Activated CD8-positive, alpha-beta T cell treated with anti-CD3 and anti-CD28 coated beads for 36 hours (primary cell): Measurements from ENCODE around the gene BCAR1. TPM values are rescaled to one million over a fixed set of nuclear protein-coding genes. Genes with fewer than 3 reads are reported as not detected.

ENCODE experiments used
- ATAC-seq: fragments of 200-7000 bp; cut with Tn5 transposase; one replicate; pipeline ENCODE4 v1.10.0; 2021; ENCODE audit warnings: mild to moderate bottlenecking, moderate library complexity
- CTCF ChIA-PET: fragments of 350-600 bp; sonication (Branson Sonifier 250); formaldehyde crosslinking; loops from one replicate; lab custom pipeline; 2021; ENCODE audit warnings: antibody characterized with exemption; lab: Charles Lee
- POLR2A ChIA-PET: fragments of 350-600 bp; sonication (Branson Sonifier 250); formaldehyde crosslinking; loops from one replicate; lab custom pipeline; 2021; ENCODE audit warnings: antibody characterized with exemption; lab: Charles Lee
- DNase-seq: peaks from one replicate; pipeline ENCODE4 v3.0.0-alpha.2; 2020
- H3K27ac Mint-ChIP-seq: one replicate; pipeline ENCODE4 v1.8.0; 2021; ENCODE audit warnings: mild to moderate bottlenecking, mixed read lengths
- H3K27me3 Mint-ChIP-seq: one replicate; pipeline ENCODE4 v1.8.0; 2021; ENCODE audit warnings: mixed read lengths
- H3K36me3 Mint-ChIP-seq: one replicate; pipeline ENCODE4 v1.8.0; 2021; ENCODE audit warnings: low read depth, mixed read lengths
- H3K4me1 Mint-ChIP-seq: one replicate; pipeline ENCODE4 v1.8.0; 2021; ENCODE audit warnings: low read depth, mixed read lengths
- H3K4me3 Mint-ChIP-seq: one replicate; pipeline ENCODE4 v1.8.0; 2021; ENCODE audit warnings: mild to moderate bottlenecking, moderate library complexity, mixed read lengths
- H3K9me3 Mint-ChIP-seq: one replicate; pipeline ENCODE4 v1.8.0; 2021; ENCODE audit warnings: mixed read lengths
- intact Hi-C: fragments of 100-400 bp; cut with micrococcal nuclease; formaldehyde crosslinking; loops from one replicate; pipeline ENCODE4 v1.10.0; 2022
- total RNA-seq, 2 experiments: library from RNA; stranded (reverse); gene quantifications; one replicate each; pipeline ENCODE4 v1.2.3, GENCODE V29; 2021
- TF ChIP-seq, protein P1 (sequence below): fragments of 200-600 bp; IDR thresholded peaks from one replicate; pipeline ENCODE4 v1.8.0; 2022; ENCODE audit warnings: antibody characterized with exemption, mild to moderate bottlenecking

BCAR1 gene
- total RNA-seq, 2 experiments from 2014 or later, result 0.34 to 0.87 TPM

GRCh38 chr16:75237398-75238131 lies 13.9 kb downstream of the BCAR1 start:
- no peak for DNase-seq
- Mint-ChIP-seq H3K9me3 (no peaks in the 10 kb centered on the region), H3K4me3 (no peak overlapping the region), H3K36me3 (no peaks in the 10 kb centered on the region), H3K4me1 (peaks cover 5% of the 10 kb centered on the region), H3K27me3 (peaks cover 1% of the 10 kb centered on the region), H3K27ac (no peak overlapping the region)
- intact Hi-C loops, result no loop called here
- TF ChIP-seq, protein P1, sequence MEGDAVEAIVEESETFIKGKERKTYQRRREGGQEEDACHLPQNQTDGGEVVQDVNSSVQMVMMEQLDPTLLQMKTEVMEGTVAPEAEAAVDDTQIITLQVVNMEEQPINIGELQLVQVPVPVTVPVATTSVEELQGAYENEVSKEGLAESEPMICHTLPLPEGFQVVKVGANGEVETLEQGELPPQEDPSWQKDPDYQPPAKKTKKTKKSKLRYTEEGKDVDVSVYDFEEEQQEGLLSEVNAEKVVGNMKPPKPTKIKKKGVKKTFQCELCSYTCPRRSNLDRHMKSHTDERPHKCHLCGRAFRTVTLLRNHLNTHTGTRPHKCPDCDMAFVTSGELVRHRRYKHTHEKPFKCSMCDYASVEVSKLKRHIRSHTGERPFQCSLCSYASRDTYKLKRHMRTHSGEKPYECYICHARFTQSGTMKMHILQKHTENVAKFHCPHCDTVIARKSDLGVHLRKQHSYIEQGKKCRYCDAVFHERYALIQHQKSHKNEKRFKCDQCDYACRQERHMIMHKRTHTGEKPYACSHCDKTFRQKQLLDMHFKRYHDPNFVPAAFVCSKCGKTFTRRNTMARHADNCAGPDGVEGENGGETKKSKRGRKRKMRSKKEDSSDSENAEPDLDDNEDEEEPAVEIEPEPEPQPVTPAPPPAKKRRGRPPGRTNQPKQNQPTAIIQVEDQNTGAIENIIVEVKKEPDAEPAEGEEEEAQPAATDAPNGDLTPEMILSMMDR, result no peak
- POLR2A ChIA-PET, result no interaction called here
- CTCF ChIA-PET, result interaction anchor here (5.2 kb wide), 1 partner anchor 38 kb away, joined by 88 read pairs; no protein-coding TSS in a partner anchor
- no peak for ATAC-seq

DNA sequence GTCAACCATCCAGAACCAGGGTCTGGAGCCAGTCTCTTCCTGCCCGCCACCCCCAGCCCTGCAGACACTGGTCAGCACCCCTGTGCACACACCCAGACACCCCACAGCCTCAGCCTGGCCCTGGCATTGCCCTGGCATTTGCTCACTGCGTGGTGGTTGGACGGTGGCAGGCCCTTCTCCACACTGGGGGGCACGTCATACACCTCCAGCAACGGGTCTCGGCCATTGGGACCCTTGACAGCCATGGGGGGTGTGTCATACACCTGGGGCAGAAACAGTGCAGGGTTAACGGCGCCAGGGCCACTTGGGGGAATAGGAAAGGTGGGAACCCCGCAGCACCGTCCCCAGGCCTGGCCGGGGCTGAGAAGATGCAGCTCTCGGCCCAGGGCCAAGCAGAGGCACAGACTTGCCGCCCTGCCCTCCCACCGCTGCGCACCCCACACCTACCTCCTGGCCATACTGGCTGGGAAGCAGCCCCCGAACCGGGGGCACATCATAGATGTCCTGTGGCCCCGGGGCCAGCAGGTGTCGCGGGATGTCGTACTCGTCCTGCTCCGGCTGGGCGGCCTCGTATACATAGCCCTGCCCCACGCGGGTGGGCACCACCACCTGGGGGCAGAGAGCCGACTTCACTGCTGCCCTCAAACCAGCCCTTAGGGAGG lies 14.6 kb downstream of the BCAR1 start:
- ChIA-PET POLR2A (no interaction called here), CTCF (interaction anchor here (1.4 to 5.2 kb wide), 4 partner anchors 11 to 148 kb away, joined by 3 to 88 read pairs (median 4); no protein-coding TSS in a partner anchor)
- ATAC-seq (no peak), DNase-seq (no peak)
- peaks cover 5% of the 10 kb centered on the region for H3K4me1 Mint-ChIP-seq
- H3K36me3 Mint-ChIP-seq, result no peaks in the 10 kb centered on the region
- no peak overlapping the region for H3K4me3 Mint-ChIP-seq
- intact Hi-C loops, result no loop called here
- H3K9me3 Mint-ChIP-seq, result no peaks in the 10 kb centered on the region
- no peak overlapping the region for H3K27ac Mint-ChIP-seq
- TF ChIP-seq, protein P1, result no peak
- peaks cover 1% of the 10 kb centered on the region for H3K27me3 Mint-ChIP-seq

DNA sequence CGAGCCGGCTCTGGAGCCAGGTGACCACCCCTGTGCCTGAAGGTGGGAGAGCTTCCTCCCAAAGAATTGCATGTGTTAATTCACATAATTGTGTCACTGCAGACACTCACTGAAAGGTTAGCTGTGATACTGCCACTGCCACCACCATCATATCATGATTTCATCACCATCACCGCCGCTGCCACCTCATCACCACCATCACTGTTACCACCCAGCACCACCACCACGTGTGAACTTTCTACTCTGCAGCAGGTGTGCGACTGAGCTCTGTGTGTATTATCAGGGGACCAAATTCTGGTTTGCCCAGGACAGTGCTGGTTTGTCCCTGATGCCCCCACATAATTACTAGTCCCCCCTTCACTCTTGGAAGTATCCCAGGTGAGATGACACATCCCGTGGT lies 15.2 kb downstream of the BCAR1 start:
- Mint-ChIP-seq H3K27ac (no peak overlapping the region), H3K4me1 (peaks cover 5% of the 10 kb centered on the region), H3K27me3 (peaks cover 1% of the 10 kb centered on the region), H3K4me3 (no peak overlapping the region), H3K36me3 (no peaks in the 10 kb centered on the region), H3K9me3 (no peaks in the 10 kb centered on the region)
- DNase-seq (peak; percentile 61), ATAC-seq (peak; percentile 47)
- intact Hi-C loops, result no loop called here
- TF ChIP-seq, protein P1, result no peak
- ChIA-PET POLR2A (no interaction called here), CTCF (interaction anchor here (1.4 to 5.2 kb wide), 4 partner anchors 11 to 149 kb away, joined by 3 to 88 read pairs (median 4); no protein-coding TSS in a partner anchor)

- Mint-ChIP-seq H3K27ac (no peak overlapping the region), H3K36me3 (no peaks in the 10 kb centered on the region), H3K9me3 (no peaks in the 10 kb centered on the region), H3K4me3 (no peak overlapping the region), H3K4me1 (peaks cover 5% of the 10 kb centered on the region), H3K27me3 (peaks cover 1% of the 10 kb centered on the region)
- POLR2A ChIA-PET, result interaction anchor here (0.8 kb wide), 1 partner anchor 149 kb away, joined by 3 read pairs; no protein-coding TSS in a partner anchor
- TF ChIP-seq, protein P1, result no peak
- intact Hi-C loops, result no loop called here
- ATAC-seq, result no peak
- CTCF ChIA-PET, result interaction anchor here (1.1 to 5.2 kb wide), 6 partner anchors 9 to 149 kb away, joined by 3 to 88 read pairs (median 4); no protein-coding TSS in a partner anchor
- DNase-seq, result no peak
These were observed 15.7 kb downstream of the BCAR1 start for GRCh38 chr16:75235721-75236193.
